ENCODE measurements around the gene ATP2A2. TPM values are rescaled to one million over a fixed set of nuclear protein-coding genes. Genes with fewer than 3 reads are reported as not detected.
A peak's percentile ranks its signal among the peaks of the same experiment; 100 is the strongest.

The ATP2A2 gene
- polyA plus RNA-seq, 1 experiment, result 139 TPM

DNA sequence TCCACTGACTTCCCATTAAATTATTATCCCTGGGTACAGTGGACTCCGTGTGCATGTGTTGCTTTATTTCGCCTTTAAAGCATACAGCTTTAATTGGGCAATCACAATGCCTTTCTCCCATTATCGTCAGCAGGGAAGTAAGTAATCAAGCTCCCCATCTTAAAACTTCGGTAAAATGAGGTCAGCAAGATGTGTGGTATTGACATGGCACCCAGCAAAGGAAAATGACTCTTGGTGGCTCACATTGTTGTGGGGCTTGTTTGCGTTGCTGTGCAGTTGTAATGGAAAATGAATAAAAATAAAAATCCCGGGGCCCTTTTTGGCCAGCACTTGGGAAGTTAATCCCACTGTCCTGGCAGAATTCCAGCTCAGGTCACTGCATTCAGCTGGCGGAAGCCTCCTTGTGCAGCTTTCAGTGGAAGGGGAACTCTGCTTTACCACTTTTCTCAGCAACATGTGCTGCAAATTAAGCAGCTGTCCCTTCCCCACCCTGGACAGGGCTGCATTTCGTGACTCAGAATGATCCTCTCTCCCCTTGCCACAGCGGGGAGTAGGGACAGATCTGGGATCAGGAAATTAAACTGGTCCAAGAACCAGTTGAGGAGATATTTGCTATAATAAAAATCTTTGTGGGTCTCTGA, 13.9 kb upstream of the ATP2A2 start:
- POLR2A ChIA-PET, result no interaction called here
- CTCF ChIA-PET, result interaction anchor here (0.7 to 1.0 kb wide), 3 partner anchors 13 to 43 kb away, joined by 3 read pairs; no protein-coding TSS in a partner anchor
- TF ChIP-seq, protein P1, sequence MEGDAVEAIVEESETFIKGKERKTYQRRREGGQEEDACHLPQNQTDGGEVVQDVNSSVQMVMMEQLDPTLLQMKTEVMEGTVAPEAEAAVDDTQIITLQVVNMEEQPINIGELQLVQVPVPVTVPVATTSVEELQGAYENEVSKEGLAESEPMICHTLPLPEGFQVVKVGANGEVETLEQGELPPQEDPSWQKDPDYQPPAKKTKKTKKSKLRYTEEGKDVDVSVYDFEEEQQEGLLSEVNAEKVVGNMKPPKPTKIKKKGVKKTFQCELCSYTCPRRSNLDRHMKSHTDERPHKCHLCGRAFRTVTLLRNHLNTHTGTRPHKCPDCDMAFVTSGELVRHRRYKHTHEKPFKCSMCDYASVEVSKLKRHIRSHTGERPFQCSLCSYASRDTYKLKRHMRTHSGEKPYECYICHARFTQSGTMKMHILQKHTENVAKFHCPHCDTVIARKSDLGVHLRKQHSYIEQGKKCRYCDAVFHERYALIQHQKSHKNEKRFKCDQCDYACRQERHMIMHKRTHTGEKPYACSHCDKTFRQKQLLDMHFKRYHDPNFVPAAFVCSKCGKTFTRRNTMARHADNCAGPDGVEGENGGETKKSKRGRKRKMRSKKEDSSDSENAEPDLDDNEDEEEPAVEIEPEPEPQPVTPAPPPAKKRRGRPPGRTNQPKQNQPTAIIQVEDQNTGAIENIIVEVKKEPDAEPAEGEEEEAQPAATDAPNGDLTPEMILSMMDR (IDR thresholded peaks at IDR 0.05; ENCODE audit: low read depth, low read length), result no peak
- H3K27me3 ChIP-seq (ENCODE audit: control insufficient read depth, insufficient read depth, low read length), result no peaks in the 10 kb centered on the region
- peak overlapping the region; percentile 57 for H3K27ac ChIP-seq (ENCODE audit: low read depth, low read length)
- H3K4me3 ChIP-seq (ENCODE audit: low read depth, low read length), result no peak overlapping the region
- H3K9me3 ChIP-seq (ENCODE audit: control insufficient read depth, insufficient read depth, low read length), result no peaks in the 10 kb centered on the region
- no peak for DNase-seq (ENCODE audit: low read depth, low spot score)

DNA sequence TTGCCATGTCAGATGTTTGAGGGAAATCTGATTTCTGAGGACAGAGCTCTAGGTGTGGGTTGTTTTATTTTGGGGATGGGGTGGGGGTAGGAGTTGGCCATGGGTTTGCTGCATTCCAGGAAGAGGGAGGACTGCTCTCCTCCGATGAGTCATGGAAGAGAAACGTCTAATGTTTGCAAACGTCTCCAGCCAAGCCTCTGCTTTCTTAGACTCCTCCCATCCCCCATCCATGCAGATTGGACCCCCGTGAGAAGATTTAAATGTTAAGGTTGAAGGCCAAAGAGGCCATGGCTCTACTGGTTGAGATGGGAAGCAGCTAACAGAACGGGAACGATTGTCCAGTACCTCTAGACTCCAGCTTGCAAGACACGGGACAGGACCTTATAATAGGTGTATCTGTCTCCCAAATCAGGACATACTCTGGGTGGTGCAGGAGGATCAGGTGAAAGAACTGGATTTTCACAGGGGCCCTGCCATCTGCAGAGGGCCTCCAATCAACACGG, 11.4 kb upstream of the ATP2A2 start:
- ChIA-PET CTCF (interaction anchor here (0.6 to 1.1 kb wide), 2 partner anchors 46 kb away, joined by 4 read pairs; no protein-coding TSS in a partner anchor), POLR2A (interaction anchor here (0.6 to 3.3 kb wide), 5 partner anchors 11 to 162 kb away, joined by 3 to 40 read pairs (median 3); partner anchors contain the start of genes ATP2A2 and IFT81)
- H3K27me3 ChIP-seq (ENCODE audit: control insufficient read depth, insufficient read depth, low read length), result no peaks in the 10 kb centered on the region
- DNase-seq (ENCODE audit: low read depth, low spot score), result peak; percentile 69
- no peaks in the 10 kb centered on the region for H3K9me3 ChIP-seq (ENCODE audit: control insufficient read depth, insufficient read depth, low read length)
- peak overlapping the region; percentile 17; the same call in 1 of the 2 replicates for H3K4me3 ChIP-seq (ENCODE audit: low read depth, low read length)
- peak overlapping the region; percentile 87 for H3K27ac ChIP-seq (ENCODE audit: low read depth, low read length)
- TF ChIP-seq, protein P1 (IDR thresholded peaks at IDR 0.05; ENCODE audit: low read depth, low read length), result no peak

DNA sequence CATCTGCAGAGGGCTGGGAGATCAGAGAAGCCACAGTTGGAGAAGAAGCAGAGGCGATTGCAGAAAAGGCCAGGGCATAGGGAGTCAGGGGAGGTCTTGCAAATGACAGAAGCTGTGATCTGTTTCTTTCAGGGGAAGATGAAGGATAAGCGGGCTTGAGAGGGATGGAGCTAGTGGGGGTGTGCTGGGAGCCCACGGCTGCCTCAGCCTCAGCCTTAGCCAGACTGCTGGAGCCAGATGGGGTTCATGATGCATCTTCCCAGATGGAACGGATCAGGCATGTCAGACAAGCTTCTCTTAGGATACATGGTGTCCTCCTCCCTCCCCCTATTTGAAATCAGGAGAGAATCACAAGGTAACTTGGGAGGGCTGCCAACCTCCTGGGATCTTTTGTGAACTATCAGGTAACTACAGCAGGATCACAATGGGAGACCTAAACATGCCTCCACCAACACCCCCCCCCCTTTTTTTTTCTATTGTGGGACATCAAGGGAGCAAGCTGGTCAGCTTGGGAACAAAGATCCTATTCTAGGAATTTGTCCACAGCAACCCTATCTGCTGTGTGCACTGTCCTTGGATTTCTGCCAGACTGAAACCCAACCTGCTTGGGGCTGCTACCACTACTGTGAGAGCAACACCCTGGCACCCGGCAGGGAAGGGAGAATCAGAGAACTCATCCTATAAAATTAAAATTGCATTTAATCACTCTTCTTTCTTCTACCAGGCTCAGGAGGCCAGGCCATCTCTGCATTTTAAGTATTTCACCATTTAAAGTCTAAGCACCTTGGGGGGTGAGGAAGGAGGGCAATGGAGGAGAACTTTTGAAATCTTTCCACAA, 10.7 kb upstream of the ATP2A2 start:
- TF ChIP-seq, protein P1 (IDR thresholded peaks at IDR 0.05; ENCODE audit: low read depth, low read length), result no peak
- CTCF ChIA-PET, result interaction anchor here (0.6 to 1.1 kb wide), 4 partner anchors 10 to 55 kb away, joined by 3 to 4 read pairs (median 4); no protein-coding TSS in a partner anchor
- POLR2A ChIA-PET, result interaction anchor here (0.6 to 3.3 kb wide), 6 partner anchors 11 to 161 kb away, joined by 3 to 40 read pairs (median 4); partner anchors contain the start of genes ATP2A2 and IFT81
- peak; percentile 42 for DNase-seq (ENCODE audit: low read depth, low spot score)
- Histone ChIP-seq H3K4me3 (ENCODE audit: low read depth, low read length) (no peak overlapping the region; the same call in 1 of the 2 replicates), H3K27ac (ENCODE audit: low read depth, low read length) (peak overlapping the region; percentile 87), H3K9me3 (ENCODE audit: control insufficient read depth, insufficient read depth, low read length) (no peaks in the 10 kb centered on the region), H3K27me3 (ENCODE audit: control insufficient read depth, insufficient read depth, low read length) (no peaks in the 10 kb centered on the region)

DNA sequence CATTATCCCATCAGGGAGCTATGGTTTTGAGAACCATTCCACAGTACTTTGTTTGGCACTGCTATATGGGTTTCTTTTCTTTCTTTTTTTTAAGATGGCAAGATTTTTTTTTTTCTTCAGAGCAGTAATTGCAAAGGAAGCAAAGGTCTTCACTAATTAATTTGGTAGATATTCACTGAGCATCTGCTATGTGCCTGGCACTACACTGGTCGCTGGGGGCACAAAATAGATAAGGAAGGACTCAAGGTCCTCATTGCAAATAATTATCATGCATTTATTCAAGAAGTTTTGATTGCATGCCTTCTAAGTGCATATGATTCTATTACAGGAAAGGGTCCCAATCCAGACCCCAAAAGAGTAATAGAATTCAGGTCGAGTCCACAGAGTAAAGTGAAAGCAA, 10.0 kb upstream of the ATP2A2 start:
- POLR2A ChIA-PET, result interaction anchor here (0.6 to 3.3 kb wide), 3 partner anchors 10 to 22 kb away, joined by 5 to 40 read pairs (median 5); partner anchors contain the start of gene ATP2A2
- CTCF ChIA-PET, result interaction anchor here (0.6 to 1.0 kb wide), 3 partner anchors 9 to 54 kb away, joined by 3 to 4 read pairs (median 3); no protein-coding TSS in a partner anchor
- H3K4me3 ChIP-seq (ENCODE audit: low read depth, low read length), result no peak overlapping the region
- no peaks in the 10 kb centered on the region for H3K9me3 ChIP-seq (ENCODE audit: control insufficient read depth, insufficient read depth, low read length)
- no peak for DNase-seq (ENCODE audit: low read depth, low spot score)
- no peaks in the 10 kb centered on the region for H3K27me3 ChIP-seq (ENCODE audit: control insufficient read depth, insufficient read depth, low read length)
- H3K27ac ChIP-seq (ENCODE audit: low read depth, low read length), result no peak overlapping the region
- TF ChIP-seq, protein P1 (IDR thresholded peaks at IDR 0.05; ENCODE audit: low read depth, low read length), result no peak
